Ovary (tissue), 3 donors: ENCODE results near the gene PLS1.

Source experiments
- EP300 ChIP-seq: sonication (generic); formaldehyde crosslinking; IDR thresholded peaks from one replicate; pipeline ENCODE4 v1.6.1; 2017; ENCODE audit warnings: antibody characterized with exemption
- TF ChIP-seq, protein P1 (sequence below), 3 donors: fragments of 450-650 bp in 2 of 3; fragments of 200-600 bp in 1 of 3; IDR thresholded peaks; one replicate each; pipeline versions ENCODE4 v1.5.1 to v1.8.0; 2016 to 2022; ENCODE audit warnings: antibody characterized with exemption in 3 of 3, mild to moderate bottlenecking in 1 of 3
- donor health status: DM: no; HTN: no; CAD: no.

DNA sequence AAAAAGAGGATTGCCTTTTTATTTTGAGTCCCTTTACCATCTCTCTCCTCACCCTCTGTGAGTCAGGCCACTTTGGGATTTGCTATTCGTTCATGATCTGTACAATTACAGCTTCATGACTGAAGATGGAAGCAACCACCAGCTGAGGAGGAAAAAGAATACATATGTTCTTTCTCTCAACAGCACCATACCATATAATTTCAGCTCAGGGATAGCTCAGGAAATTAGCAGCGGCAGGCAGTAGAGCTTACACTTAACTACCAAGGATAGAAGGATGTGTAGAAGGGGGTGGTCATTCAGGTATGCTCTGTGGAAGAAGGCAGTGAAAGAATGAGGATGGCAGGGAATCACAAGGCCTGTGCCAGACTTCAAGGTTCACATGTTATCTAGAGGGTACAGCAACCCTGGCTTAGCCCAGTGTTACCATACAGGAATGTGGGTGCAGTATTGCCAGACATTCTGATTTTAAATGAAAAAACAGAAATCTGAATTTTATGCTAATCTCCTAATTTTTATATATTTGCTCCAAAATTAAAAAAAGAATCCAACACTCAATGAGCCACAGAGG lies 17.9 kb downstream of the PLS1 start:
- TF ChIP-seq, protein P1, sequence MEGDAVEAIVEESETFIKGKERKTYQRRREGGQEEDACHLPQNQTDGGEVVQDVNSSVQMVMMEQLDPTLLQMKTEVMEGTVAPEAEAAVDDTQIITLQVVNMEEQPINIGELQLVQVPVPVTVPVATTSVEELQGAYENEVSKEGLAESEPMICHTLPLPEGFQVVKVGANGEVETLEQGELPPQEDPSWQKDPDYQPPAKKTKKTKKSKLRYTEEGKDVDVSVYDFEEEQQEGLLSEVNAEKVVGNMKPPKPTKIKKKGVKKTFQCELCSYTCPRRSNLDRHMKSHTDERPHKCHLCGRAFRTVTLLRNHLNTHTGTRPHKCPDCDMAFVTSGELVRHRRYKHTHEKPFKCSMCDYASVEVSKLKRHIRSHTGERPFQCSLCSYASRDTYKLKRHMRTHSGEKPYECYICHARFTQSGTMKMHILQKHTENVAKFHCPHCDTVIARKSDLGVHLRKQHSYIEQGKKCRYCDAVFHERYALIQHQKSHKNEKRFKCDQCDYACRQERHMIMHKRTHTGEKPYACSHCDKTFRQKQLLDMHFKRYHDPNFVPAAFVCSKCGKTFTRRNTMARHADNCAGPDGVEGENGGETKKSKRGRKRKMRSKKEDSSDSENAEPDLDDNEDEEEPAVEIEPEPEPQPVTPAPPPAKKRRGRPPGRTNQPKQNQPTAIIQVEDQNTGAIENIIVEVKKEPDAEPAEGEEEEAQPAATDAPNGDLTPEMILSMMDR (IDR thresholded peaks at IDR 0.05): no peak
- no peak for TF ChIP-seq EP300
